ENCODE data around the gene MTMR12. TPM values are rescaled to one million over a fixed set of nuclear protein-coding genes. Genes with fewer than 3 reads are reported as not detected.

Gene MTMR12
- total and polyA plus RNA-seq, 2 of the 4 experiments (the other 2 are of a cell fraction): 11.1 to 21.3 TPM

DNA sequence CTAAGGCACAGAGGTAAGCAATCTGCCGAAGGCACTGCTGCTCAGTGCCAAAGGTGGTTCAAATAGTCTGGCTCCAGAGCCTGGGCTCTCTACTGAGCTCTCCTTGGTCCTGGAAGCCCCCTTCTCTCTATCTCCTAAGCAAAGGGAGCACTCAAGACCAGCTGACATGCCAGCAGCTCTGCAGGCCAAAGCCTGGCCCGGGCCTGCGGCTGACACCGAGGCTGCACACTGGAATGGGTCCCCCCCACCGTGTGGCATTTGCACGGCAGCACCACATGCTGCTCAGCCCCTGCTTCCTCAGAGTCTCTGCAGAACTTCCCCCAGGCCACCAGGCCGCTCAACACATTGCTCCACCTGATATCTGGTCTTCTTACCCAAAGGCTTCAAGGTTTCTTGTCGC, 80.8 kb downstream of the MTMR12 start:
- intact Hi-C loops (cut with micrococcal nuclease) (loop anchor here (1.0 to 5.0 kb wide), 8 partner anchors 80 to 1190 kb away; partner anchors contain the start of genes MTMR12 and SUB1), in situ Hi-C loops (cut with MboI; ENCODE audit: low sequenced_read_pairs) (no loop called here), dilution Hi-C loops (cut with HindIII; ENCODE audit: low sequenced_read_pairs, unreplicated experiment) (no loop called here)
- no peak overlapping the region for H3K14ac ChIP-seq (replicated peaks; ENCODE audit: low read depth, low read length)
- ChIA-PET POLR2A (ENCODE audit: unreplicated experiment) (interaction anchor here (0.7 kb wide), 1 partner anchor 140 kb away, joined by 3 read pairs; no protein-coding TSS in a partner anchor), CTCF (interaction anchor here (0.9 to 3.1 kb wide), 12 partner anchors 10 to 358 kb away, joined by 3 to 25 read pairs (median 4); no protein-coding TSS in a partner anchor)
- 75% methylated on average over 7 of the region's 8 CpGs; no CpG with 5 or more reads in 1 of the 2 experiments for whole genome bisulfite sequencing, 2 experiments (ENCODE audit: extremely low coverage in 2 of 2, insufficient read length in 1 of 2)
- H3K23ac ChIP-seq (ENCODE audit: low read depth, low read length): no peak overlapping the region
- H2AK9ac ChIP-seq (replicated peaks; ENCODE audit: low read depth, low read length, poor library complexity): no peak overlapping the region
- no peak overlapping the region for H3K27ac ChIP-seq (ENCODE audit: insufficient read depth, low read length)
- H3K9ac ChIP-seq (ENCODE audit: low read depth, low read length): no peak overlapping the region
- H2BK15ac ChIP-seq (ENCODE audit: low read depth, low read length): no peak overlapping the region
- H4K5ac ChIP-seq (ENCODE audit: low read depth, low read length): no peak overlapping the region
- peaks cover 15% of the 10 kb centered on the region for H3K36me3 ChIP-seq (ENCODE audit: control insufficient read depth, insufficient read depth, low read length)
- BruUV-seq (replicated peaks): no TSS peak
- H3K4me2 ChIP-seq (ENCODE audit: low read depth, low read length): no peak overlapping the region
- H4K91ac ChIP-seq (ENCODE audit: insufficient read depth, low read depth, low read length): no peak overlapping the region
- no peak overlapping the region for H4K8ac ChIP-seq (ENCODE audit: low read depth in 2 of 2, low read length in 2 of 2)
- TF ChIP-seq SMC3 (IDR thresholded peaks at IDR 0.05; ENCODE audit: low read depth, low read length) (no peak), BHLHE40 (IDR thresholded peaks at IDR 0.05; ENCODE audit: low read depth, low read length) (no peak), MAFK (IDR thresholded peaks at IDR 0.05; ENCODE audit: low read depth, low read length) (no peak), CEBPB (IDR thresholded peaks at IDR 0.05; ENCODE audit: low read depth, low read length) (no peak), RFX5 (IDR thresholded peaks at IDR 0.05; ENCODE audit: low read depth, low read length) (no peak), MAZ (IDR thresholded peaks at IDR 0.05; ENCODE audit: borderline replicate concordance, low read depth, low read length) (no peak), RAD21 (IDR thresholded peaks at IDR 0.05; ENCODE audit: low read length) (no peak)
- TF ChIP-seq, protein P1, sequence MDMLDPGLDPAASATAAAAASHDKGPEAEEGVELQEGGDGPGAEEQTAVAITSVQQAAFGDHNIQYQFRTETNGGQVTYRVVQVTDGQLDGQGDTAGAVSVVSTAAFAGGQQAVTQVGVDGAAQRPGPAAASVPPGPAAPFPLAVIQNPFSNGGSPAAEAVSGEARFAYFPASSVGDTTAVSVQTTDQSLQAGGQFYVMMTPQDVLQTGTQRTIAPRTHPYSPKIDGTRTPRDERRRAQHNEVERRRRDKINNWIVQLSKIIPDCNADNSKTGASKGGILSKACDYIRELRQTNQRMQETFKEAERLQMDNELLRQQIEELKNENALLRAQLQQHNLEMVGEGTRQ (IDR thresholded peaks at IDR 0.05; ENCODE audit: low read depth, low read length): no peak
- TF ChIP-seq, protein P2, sequence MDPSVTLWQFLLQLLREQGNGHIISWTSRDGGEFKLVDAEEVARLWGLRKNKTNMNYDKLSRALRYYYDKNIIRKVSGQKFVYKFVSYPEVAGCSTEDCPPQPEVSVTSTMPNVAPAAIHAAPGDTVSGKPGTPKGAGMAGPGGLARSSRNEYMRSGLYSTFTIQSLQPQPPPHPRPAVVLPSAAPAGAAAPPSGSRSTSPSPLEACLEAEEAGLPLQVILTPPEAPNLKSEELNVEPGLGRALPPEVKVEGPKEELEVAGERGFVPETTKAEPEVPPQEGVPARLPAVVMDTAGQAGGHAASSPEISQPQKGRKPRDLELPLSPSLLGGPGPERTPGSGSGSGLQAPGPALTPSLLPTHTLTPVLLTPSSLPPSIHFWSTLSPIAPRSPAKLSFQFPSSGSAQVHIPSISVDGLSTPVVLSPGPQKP (IDR thresholded peaks at IDR 0.05; ENCODE audit: borderline replicate concordance, low read depth, low read length): no peak
- H4K20me1 ChIP-seq (ENCODE audit: insufficient read depth, low read length): 0 out of 2 replicates have a peak, but pooled peaks cover 11% of the 10 kb centered on the region
- no peaks in the 10 kb centered on the region for H3K27me3 ChIP-seq (ENCODE audit: control insufficient read depth, insufficient read depth, low read length)
- no peak overlapping the region for H2BK120ac ChIP-seq (ENCODE audit: low read depth, low read length)
- H3K9me3 ChIP-seq (ENCODE audit: control insufficient read depth, insufficient read depth, low read length): no peaks in the 10 kb centered on the region
- H3K4ac ChIP-seq (ENCODE audit: low read depth, low read length): no peak overlapping the region
- no peak overlapping the region for H3K18ac ChIP-seq (ENCODE audit: low read depth, low read length)
- H2BK5ac ChIP-seq (ENCODE audit: low read depth, low read length, poor library complexity, severe bottlenecking): no peak overlapping the region
- peaks cover 9% of the 10 kb centered on the region for H3K4me1 ChIP-seq (ENCODE audit: control insufficient read depth, insufficient read depth, low read length)
- no peak overlapping the region for H2AFZ ChIP-seq (replicated peaks; ENCODE audit: low read length, poor library complexity)
- H3K79me1 ChIP-seq (ENCODE audit: low read depth in 1 of 2, low read length in 2 of 2): 0 out of 4 replicates have a peak, but pooled peaks cover 0 to 4% of the 10 kb centered on the region in 2 experiments
- H3K4me3 ChIP-seq (ENCODE audit: insufficient read depth, low read depth, low read length): no peak overlapping the region
- ATAC-seq (ENCODE audit: low read depth) (no peak), DNase-seq (no peak)
- H3K9me1 ChIP-seq (ENCODE audit: insufficient read depth, low read length): peaks cover 7% of the 10 kb centered on the region
- H3K56ac ChIP-seq (ENCODE audit: extremely low read depth, insufficient read depth, low read length): no peak overlapping the region
- H2AK5ac ChIP-seq (ENCODE audit: low read depth, low read length): no peak overlapping the region
- no peak overlapping the region for H2BK20ac ChIP-seq (ENCODE audit: low read depth, low read length)

Data from IMR-90 (cell line).